ENCODE results near the gene MAP6D1. TPM values are rescaled to one million over a fixed set of nuclear protein-coding genes. Genes with fewer than 3 reads are reported as not detected.

MAP6D1 gene
- total and polyA plus RNA-seq, 2 of the 4 experiments (the other 2 are of a cell fraction): 2.7 to 5.2 TPM

DNA sequence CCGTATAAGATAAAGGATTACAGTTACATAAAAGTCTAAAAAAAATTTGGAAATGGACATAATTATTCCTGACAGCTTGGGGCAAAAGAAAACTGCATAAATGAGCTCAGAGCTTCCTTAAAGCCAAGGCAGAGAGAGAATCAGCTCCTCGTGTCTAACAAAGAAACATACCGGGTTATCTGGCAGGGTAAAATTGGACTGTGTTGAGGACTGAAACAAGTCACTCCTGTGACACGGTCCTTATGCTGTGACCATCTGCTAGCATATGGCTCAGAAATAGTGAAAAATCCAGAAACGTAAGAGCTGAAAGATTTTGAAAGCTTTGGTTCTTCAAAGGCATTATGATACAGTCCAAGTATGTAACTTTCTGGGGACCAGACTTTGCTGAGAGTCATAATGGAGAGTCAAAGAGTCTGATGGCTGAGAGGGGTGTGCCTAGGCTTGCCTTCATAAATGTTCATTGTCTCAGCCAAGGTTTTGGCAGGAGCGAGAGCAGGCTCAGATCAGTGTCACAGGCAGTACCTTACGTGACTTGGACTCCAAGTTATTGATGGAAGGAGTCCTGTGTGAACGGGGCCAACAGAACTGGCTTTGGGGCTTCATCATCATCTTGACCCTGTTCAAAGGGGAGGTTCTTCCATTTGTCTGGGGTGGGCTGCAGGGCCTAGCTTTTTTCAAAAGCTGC lies 12.5 kb downstream of the MAP6D1 start:
- Histone ChIP-seq H3K4me1 (ENCODE audit: control insufficient read depth, insufficient read depth, low read length) (peaks cover 2% of the 10 kb centered on the region), H3K23ac (ENCODE audit: low read depth, low read length) (no peak overlapping the region), H3K18ac (ENCODE audit: low read depth, low read length) (no peak overlapping the region), H3K4ac (ENCODE audit: low read depth, low read length) (no peak overlapping the region), H4K20me1 (ENCODE audit: insufficient read depth, low read length) (peaks cover 6% of the 10 kb centered on the region; the same call in 1 of the 2 replicates), H4K5ac (ENCODE audit: low read depth, low read length) (no peak overlapping the region), H3K27me3 (ENCODE audit: control insufficient read depth, insufficient read depth, low read length) (no peaks in the 10 kb centered on the region), H2BK5ac (ENCODE audit: low read depth, low read length, poor library complexity, severe bottlenecking) (no peak overlapping the region), H3K27ac (ENCODE audit: insufficient read depth, low read length) (no peak overlapping the region), H2BK15ac (ENCODE audit: low read depth, low read length) (no peak overlapping the region), H3K56ac (ENCODE audit: extremely low read depth, insufficient read depth, low read length) (no peak overlapping the region), H3K79me1 (ENCODE audit: low read depth in 1 of 2, low read length in 2 of 2) (peaks cover 0 to 8% of the 10 kb centered on the region in 2 experiments; a peak in 1 of 4 replicates), H2AK5ac (ENCODE audit: low read depth, low read length) (no peak overlapping the region), H2BK20ac (ENCODE audit: low read depth, low read length) (no peak overlapping the region), H3K9me3 (ENCODE audit: control insufficient read depth, insufficient read depth, low read length) (no peaks in the 10 kb centered on the region), H3K4me3 (ENCODE audit: insufficient read depth, low read depth, low read length) (no peak overlapping the region), H2BK120ac (ENCODE audit: low read depth, low read length) (no peak overlapping the region), H3K9me1 (ENCODE audit: insufficient read depth, low read length) (no peaks in the 10 kb centered on the region; the same call in 1 of the 2 replicates), H2AK9ac (replicated peaks; ENCODE audit: low read depth, low read length, poor library complexity) (no peak overlapping the region), H3K36me3 (ENCODE audit: control insufficient read depth, insufficient read depth, low read length) (peaks cover 42% of the 10 kb centered on the region), H3K14ac (replicated peaks; ENCODE audit: low read depth, low read length) (no peak overlapping the region), H3K4me2 (ENCODE audit: low read depth, low read length) (no peak overlapping the region), H2AFZ (replicated peaks; ENCODE audit: low read length, poor library complexity) (no peak overlapping the region), H4K8ac (ENCODE audit: low read depth in 2 of 2, low read length in 2 of 2) (no peak overlapping the region), H4K91ac (ENCODE audit: insufficient read depth, low read depth, low read length) (no peak overlapping the region), H3K9ac (ENCODE audit: low read depth, low read length) (no peak overlapping the region)
- in situ Hi-C loops (cut with MboI; ENCODE audit: low sequenced_read_pairs): no loop called here
- POLR2A ChIA-PET (ENCODE audit: unreplicated experiment): no interaction called here
- TF ChIP-seq CEBPB (IDR thresholded peaks at IDR 0.05; ENCODE audit: low read depth, low read length): no peak
- TF ChIP-seq RAD21 (IDR thresholded peaks at IDR 0.05; ENCODE audit: low read length): no peak
- TF ChIP-seq, protein P1, sequence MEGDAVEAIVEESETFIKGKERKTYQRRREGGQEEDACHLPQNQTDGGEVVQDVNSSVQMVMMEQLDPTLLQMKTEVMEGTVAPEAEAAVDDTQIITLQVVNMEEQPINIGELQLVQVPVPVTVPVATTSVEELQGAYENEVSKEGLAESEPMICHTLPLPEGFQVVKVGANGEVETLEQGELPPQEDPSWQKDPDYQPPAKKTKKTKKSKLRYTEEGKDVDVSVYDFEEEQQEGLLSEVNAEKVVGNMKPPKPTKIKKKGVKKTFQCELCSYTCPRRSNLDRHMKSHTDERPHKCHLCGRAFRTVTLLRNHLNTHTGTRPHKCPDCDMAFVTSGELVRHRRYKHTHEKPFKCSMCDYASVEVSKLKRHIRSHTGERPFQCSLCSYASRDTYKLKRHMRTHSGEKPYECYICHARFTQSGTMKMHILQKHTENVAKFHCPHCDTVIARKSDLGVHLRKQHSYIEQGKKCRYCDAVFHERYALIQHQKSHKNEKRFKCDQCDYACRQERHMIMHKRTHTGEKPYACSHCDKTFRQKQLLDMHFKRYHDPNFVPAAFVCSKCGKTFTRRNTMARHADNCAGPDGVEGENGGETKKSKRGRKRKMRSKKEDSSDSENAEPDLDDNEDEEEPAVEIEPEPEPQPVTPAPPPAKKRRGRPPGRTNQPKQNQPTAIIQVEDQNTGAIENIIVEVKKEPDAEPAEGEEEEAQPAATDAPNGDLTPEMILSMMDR (conservative IDR thresholded peaks at IDR 0.05; ENCODE audit: low read depth, low read length): no peak
- no peak for TF ChIP-seq MXI1 (IDR thresholded peaks at IDR 0.05; ENCODE audit: borderline replicate concordance, low read depth, low read length)
- TF ChIP-seq, protein P2, sequence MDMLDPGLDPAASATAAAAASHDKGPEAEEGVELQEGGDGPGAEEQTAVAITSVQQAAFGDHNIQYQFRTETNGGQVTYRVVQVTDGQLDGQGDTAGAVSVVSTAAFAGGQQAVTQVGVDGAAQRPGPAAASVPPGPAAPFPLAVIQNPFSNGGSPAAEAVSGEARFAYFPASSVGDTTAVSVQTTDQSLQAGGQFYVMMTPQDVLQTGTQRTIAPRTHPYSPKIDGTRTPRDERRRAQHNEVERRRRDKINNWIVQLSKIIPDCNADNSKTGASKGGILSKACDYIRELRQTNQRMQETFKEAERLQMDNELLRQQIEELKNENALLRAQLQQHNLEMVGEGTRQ (IDR thresholded peaks at IDR 0.05; ENCODE audit: low read depth, low read length): no peak
- no peak for TF ChIP-seq RFX5 (IDR thresholded peaks at IDR 0.05; ENCODE audit: low read depth, low read length)
- no peak for TF ChIP-seq MAZ (IDR thresholded peaks at IDR 0.05; ENCODE audit: borderline replicate concordance, low read depth, low read length)
- no peak for TF ChIP-seq NFE2L2 (IDR thresholded peaks at IDR 0.05; ENCODE audit: low read depth, low read length)
- TF ChIP-seq, protein P3, sequence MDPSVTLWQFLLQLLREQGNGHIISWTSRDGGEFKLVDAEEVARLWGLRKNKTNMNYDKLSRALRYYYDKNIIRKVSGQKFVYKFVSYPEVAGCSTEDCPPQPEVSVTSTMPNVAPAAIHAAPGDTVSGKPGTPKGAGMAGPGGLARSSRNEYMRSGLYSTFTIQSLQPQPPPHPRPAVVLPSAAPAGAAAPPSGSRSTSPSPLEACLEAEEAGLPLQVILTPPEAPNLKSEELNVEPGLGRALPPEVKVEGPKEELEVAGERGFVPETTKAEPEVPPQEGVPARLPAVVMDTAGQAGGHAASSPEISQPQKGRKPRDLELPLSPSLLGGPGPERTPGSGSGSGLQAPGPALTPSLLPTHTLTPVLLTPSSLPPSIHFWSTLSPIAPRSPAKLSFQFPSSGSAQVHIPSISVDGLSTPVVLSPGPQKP (IDR thresholded peaks at IDR 0.05; ENCODE audit: borderline replicate concordance, low read depth, low read length): no peak
- no peak for TF ChIP-seq MAFK (IDR thresholded peaks at IDR 0.05; ENCODE audit: low read depth, low read length)
- no peak for TF ChIP-seq BHLHE40 (IDR thresholded peaks at IDR 0.05; ENCODE audit: low read depth, low read length)
- no peak for TF ChIP-seq RCOR1 (IDR thresholded peaks at IDR 0.05; ENCODE audit: insufficient replicate concordance, low read length)
- TF ChIP-seq CHD1 (IDR thresholded peaks at IDR 0.05; ENCODE audit: low read depth, low read length): no peak
- no peak for TF ChIP-seq POLR2A (IDR thresholded peaks at IDR 0.05; ENCODE audit: low read depth, low read length)
- TF ChIP-seq SMC3 (IDR thresholded peaks at IDR 0.05; ENCODE audit: low read depth, low read length): no peak
- TF ChIP-seq FOS (IDR thresholded peaks at IDR 0.05; ENCODE audit: low read depth, low read length): no peak
- ATAC-seq (ENCODE audit: low read depth): no peak
- 85% methylated on average over 5 of the region's 8 CpGs; no CpG with 5 or more reads in 1 of the 2 experiments for WGBS, 2 experiments (ENCODE audit: extremely low coverage in 2 of 2, insufficient read length in 1 of 2)
- DNase-seq: no peak
- dilution Hi-C loops (cut with HindIII; ENCODE audit: low sequenced_read_pairs, unreplicated experiment): no loop called here
- no TSS peak for BruUV-seq (replicated peaks)
- CTCF ChIA-PET: no interaction called here
- intact Hi-C loops (cut with micrococcal nuclease): no loop called here

All from IMR-90 (cell line).